Body of pancreas (tissue), 4 donors: ENCODE results near the gene NRP2.

Source experiments
- CTCF ChIP-seq, 7 experiments: fragments of 450-650 bp in 4 of 7; fragments of 200-600 bp in 3 of 7; sonication (generic) in 3 of 7; IDR thresholded peaks; one replicate each; pipeline ENCODE4 v1.5.1; 2016 to 2019; ENCODE audit warnings: antibody characterized with exemption in 7 of 7
- POLR2A ChIP-seq, 3 donors: fragments of 450-650 bp; IDR thresholded peaks; one replicate each; pipeline ENCODE4 v1.6.1; 2016; ENCODE audit warnings: antibody characterized with exemption in 3 of 3, mild to moderate bottlenecking in 2 of 3

GRCh38 chr2:205797866-205798265 lies 115.6 kb downstream of the NRP2 start:
- TF ChIP-seq CTCF (IDR thresholded peaks at IDR 0.05) (no peak), POLR2A (IDR thresholded peaks at IDR 0.05) (no peak)
